Lung (tissue), 12 donors: ENCODE data around the gene ZNF618. TPM values are rescaled to one million over a fixed set of nuclear protein-coding genes. Genes with fewer than 3 reads are reported as not detected.

Source experiments
- ATAC-seq: fragments of 200-7000 bp; cut with Tn5 transposase; one replicate; pipeline ENCODE4 v1.9.1; 2020; ENCODE audit warnings: moderate number of reproducible peaks; ENCODE audit not compliant: insufficient read depth, low FRiP score
- DNase-seq, 3 donors: peaks; one replicate each; pipeline ENCODE4 v3.0.0-alpha.2; 2013 to 2017
- H3K27ac ChIP-seq, 2 donors: one replicate each; pipeline ENCODE4 v1.5.1; 2013; ENCODE audit warnings: mild to moderate bottlenecking in 2 of 2, moderate library complexity in 2 of 2, control low read depth in 1 of 2, inconsistent platforms in 1 of 2, low read depth in 1 of 2, low read length in 1 of 2
- H3K27me3 ChIP-seq, 3 donors: one replicate each; pipeline ENCODE4 v1.5.1; 2013; ENCODE audit warnings: low read length in 2 of 3; ENCODE audit not compliant: control insufficient read depth in 3 of 3, insufficient read depth in 3 of 3
- H3K36me3 ChIP-seq, 4 donors: one replicate each; pipeline ENCODE4 v1.5.1; 2013; ENCODE audit warnings: low read length in 4 of 4, mild to moderate bottlenecking in 1 of 4, moderate library complexity in 1 of 4; ENCODE audit not compliant: control insufficient read depth in 4 of 4, insufficient read depth in 4 of 4
- H3K4me1 ChIP-seq, 5 donors: one replicate each; pipeline ENCODE4 v1.5.1; 2013; ENCODE audit warnings: low read length in 5 of 5, mild to moderate bottlenecking in 2 of 5, moderate library complexity in 1 of 5; ENCODE audit not compliant: control insufficient read depth in 5 of 5, insufficient read depth in 5 of 5
- H3K4me3 ChIP-seq: one replicate; pipeline ENCODE4 v1.5.1; 2013; ENCODE audit warnings: mild to moderate bottlenecking, control low read depth, moderate library complexity
- H3K9ac ChIP-seq, 2 donors: one replicate each; pipeline ENCODE4 v1.5.1; 2013; ENCODE audit warnings: low read length in 2 of 2, control low read depth in 1 of 2; ENCODE audit not compliant: insufficient read depth in 1 of 2
- H3K9me3 ChIP-seq, 4 donors: one replicate each; pipeline ENCODE4 v1.5.1; 2013; ENCODE audit warnings: low read length in 3 of 4, mild to moderate bottlenecking in 1 of 4, moderate library complexity in 1 of 4; ENCODE audit not compliant: control insufficient read depth in 4 of 4, insufficient read depth in 3 of 4
- CTCF ChIP-seq: IDR thresholded peaks from 2 replicates; pipeline ENCODE4 v1.5.1; 2012; ENCODE audit warnings: mild to moderate bottlenecking; ENCODE audit errors: control extremely low read depth, extremely low read depth
- WGBS, 2 donors: extraction: QIAGEN DNeasy Blood & Tissue Kit; methylation state at CpG; one replicate each; pipeline ENCODE4 v1.1.7; 2013; 5-methylcytosine and 5-hydroxymethylcytosine counted together
- polyA plus RNA-seq, 2 donors: library from polyadenylated mRNA; stranded (reverse); fragments of 200-250 nt; gene quantifications; one replicate each; pipeline ENCODE4 v1.2.1, GENCODE V29; 2013
- total RNA-seq, 2 donors: library from RNA; depleted of rRNA in 1 of 2; stranded (reverse); fragments of >200 nt in 1 of 2; gene quantifications; one replicate each; pipeline ENCODE4 v1.2.1, GENCODE V29; 2014 to 2021
- donor health status: control.
- donor health status: control.
- donor health status: Bipolar disorder and iron deficiency.
- donor health status: healthy.
- donor health status: DM: yes; HTN: yes; CAD: no.

The ZNF618 gene
- total and polyA plus RNA-seq, 4 donors, result 1.6 to 16.3 (median 6.0) TPM

- Histone ChIP-seq H3K9ac (no peak overlapping the region), H3K4me1 (peaks cover 0 to 11% (median 7%) of the 10 kb centered on the region in 5 donors), H3K9me3 (no peaks in the 10 kb centered on the region), H3K27me3 (no peaks in the 10 kb centered on the region), H3K27ac (no peak overlapping the region), H3K4me3 (no peak overlapping the region), H3K36me3 (peaks cover 0 to 37% (median 22%) of the 10 kb centered on the region in 4 donors)
- no peak for TF ChIP-seq CTCF
- no peak for ATAC-seq
- WGBS, 2 donors, result 84 to 87% methylated on average over 9 of the region's 9 CpGs
- peak in 1 of 3 donors; percentile 10 for DNase-seq
These were observed 129.5 kb downstream of the ZNF618 start for GRCh38 chr9:114005371-114006154.

- no peak overlapping the region for H3K4me3 ChIP-seq
- 81 to 91% methylated on average over 4 of the region's 4 CpGs for WGBS, 2 donors
- DNase-seq, result peak in 1 of 3 donors; percentile 4
- peaks cover 0 to 40% (median 24%) of the 10 kb centered on the region in 4 donors for H3K36me3 ChIP-seq
- no peaks in the 10 kb centered on the region for H3K27me3 ChIP-seq
- H3K4me1 ChIP-seq, result peaks cover 0 to 11% (median 7%) of the 10 kb centered on the region in 5 donors
- H3K27ac ChIP-seq, result no peak overlapping the region
- TF ChIP-seq CTCF, result no peak
- H3K9ac ChIP-seq, result no peak overlapping the region
- ATAC-seq, result no peak
- no peaks in the 10 kb centered on the region for H3K9me3 ChIP-seq
These were observed 130.0 kb downstream of the ZNF618 start for GRCh38 chr9:114006155-114006550.

DNA sequence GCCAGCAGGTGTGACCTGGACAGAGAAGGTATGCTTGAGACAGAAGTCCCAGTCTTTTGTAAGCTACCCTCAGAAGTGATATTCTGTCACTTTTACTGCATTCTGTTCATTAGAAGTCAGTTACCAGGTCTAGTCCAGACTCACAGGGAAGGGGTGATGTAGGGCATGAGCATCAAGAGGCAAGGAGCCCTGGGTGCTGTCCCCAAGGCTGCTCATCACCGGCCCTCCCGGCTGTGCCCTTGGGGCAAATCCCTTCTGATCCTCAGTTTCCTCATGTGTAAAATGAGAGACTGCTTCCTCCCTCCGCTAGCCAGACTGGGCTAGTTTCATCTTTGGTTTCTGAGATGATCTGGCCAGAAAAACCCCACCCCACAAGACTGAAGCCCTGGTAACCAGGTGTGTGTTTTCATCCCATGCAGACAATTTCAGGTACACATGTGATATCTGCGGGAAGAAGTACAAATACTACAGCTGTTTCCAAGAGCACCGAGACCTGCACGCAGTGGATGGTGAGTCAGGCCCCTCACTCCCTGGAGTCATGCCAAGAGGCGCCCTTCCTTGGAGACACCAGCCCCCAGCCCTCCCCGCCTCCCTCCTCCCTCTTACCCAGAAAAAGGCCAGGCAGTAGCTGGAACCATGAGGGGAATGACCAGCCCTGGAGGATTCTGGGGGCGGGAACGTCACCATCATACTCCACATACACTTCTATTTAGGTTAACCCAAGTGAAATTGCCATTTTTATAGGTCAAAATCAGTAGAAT is 131.0 kb downstream of the ZNF618 start:
- Histone ChIP-seq H3K9me3 (peaks cover 0 to 2% (median 0%) of the 10 kb centered on the region in 4 donors), H3K9ac (no peak overlapping the region), H3K27me3 (no peaks in the 10 kb centered on the region), H3K4me3 (no peak overlapping the region), H3K36me3 (peaks cover 1 to 47% (median 29%) of the 10 kb centered on the region in 4 donors), H3K4me1 (peaks cover 0 to 11% (median 7%) of the 10 kb centered on the region in 5 donors), H3K27ac (no peak overlapping the region)
- TF ChIP-seq CTCF, result no peak
- ATAC-seq (no peak), DNase-seq (peak in 1 of 3 donors; percentile 7)
- 83 to 85% methylated on average over 10 of the region's 10 CpGs for WGBS, 2 donors
